Stimulated activated CD8-positive, alpha-beta memory T cell treated with anti-CD3 and anti-CD28 coated beads, Interleukin-7, amount 100 ng/mL, for 4 hours (primary cell): ENCODE measurements around the gene MOCS3.
"Not testable (repeated sequence)": the region's sequence is repeated elsewhere in the genome, so short reads cannot be mapped to it uniquely, and the experiment has no call there.

Experiments
- DNase-seq, 2 donors: peaks; one replicate each; pipeline ENCODE4 v3.0.0-alpha.2; 2020; ENCODE audit warnings: low read depth in 2 of 2

The MOCS3 gene

GRCh38 chr20:50932016-50932485, 26.6 kb upstream of the MOCS3 start:
- DNase-seq, result no peak

DNA sequence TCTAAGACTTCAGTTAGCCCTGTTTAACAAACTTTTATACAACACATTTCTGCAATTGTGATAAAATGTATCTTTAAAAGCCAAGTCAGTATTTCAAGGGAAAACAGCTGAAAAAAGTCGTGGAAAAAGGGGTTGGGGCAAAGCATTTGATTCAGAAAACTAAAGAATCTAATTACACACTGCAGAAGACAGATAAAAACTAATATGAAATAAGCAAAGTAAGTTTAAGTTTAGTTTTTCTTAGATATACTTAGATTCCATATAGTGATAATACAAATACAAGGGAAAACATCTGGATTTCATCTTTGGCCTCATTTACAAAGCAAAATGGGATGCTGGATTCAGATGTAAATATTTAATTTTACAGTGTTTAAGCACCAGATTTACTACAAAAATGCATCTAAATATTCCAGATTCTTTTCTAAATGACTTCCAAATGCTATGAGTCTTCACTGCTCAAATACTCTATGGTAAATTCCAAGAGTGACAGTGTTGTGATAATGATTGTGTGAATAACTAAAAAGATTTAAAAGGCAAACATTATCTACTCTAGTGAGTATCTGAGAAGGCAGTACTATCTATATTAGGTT, 25.8 kb upstream of the MOCS3 start:
- no peak for DNase-seq

DNA sequence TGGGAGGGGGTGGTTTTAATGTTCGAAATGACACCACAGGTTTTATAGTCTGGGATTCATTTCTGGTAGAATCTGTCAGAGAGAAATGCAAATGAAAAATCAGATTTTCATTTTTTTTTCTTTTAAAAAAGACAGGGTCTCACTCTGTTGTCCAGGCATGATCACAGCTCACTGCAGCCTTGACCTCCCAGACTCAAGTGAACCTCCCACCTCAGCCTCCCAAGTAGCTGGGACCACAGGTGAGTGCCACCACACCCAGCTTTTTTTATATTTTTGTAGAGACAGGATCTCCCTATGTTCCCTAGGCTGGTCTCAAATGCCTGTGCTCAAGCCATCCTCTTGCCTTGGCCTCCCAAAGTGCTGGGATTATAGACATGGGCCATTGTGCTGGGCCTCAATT, 25.0 kb upstream of the MOCS3 start:
- DNase-seq, result no peak

GRCh38 chr20:50943069-50943468, 15.5 kb upstream of the MOCS3 start:
- no peak for DNase-seq

GRCh38 chr20:50948132-50948785, 10.4 kb upstream of the MOCS3 start:
- no peak for DNase-seq

GRCh38 chr20:50953196-50953595, 5.4 kb upstream of the MOCS3 start:
- no peak for DNase-seq

GRCh38 chr20:50953821-50954220, 4.8 kb upstream of the MOCS3 start:
- DNase-seq, result no peak

- DNase-seq, result no peak
These were observed 1.3 kb upstream of the MOCS3 start for GRCh38 chr20:50957276-50957675.

DNA sequence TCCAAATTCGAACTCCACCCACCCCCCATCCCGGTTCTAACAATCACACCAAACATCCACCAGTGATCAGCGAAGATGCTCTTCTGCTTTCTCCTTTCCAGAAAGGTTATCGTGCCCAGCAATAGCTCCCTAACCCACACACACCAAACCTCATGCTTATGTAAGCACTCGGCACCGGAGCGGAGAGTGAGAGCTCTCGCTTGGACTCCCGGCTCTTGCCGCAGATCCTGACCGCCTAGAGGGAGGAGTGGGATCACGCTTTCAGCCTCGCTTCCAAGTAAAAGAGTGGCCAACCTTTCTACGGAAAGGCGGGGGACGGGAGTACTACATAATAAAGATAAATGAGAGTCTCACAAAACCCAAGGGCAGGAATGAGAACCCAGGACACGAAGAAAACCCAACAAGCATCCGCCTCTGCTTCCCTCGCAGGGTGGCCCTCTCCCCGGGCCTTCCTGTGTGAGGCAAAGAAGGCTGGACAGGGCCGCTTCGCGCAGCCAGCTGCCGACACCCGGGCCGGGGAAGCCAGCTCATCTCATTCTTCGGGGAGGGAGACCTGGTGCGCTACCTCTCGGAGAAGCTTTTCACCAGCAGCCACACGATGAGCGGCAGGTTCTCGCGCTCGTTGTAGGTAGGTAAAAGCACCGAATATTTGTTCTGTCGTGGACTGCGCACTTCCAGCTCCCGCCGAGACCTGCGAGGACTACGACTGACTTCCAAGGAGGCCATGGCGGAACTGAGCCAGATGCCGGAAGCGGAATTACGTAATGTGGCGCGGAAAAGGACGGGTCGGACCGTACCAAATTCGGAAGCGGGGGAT, 612 bp upstream of the MOCS3 start, which contains the start of gene DPM1:
Gene DPM1 (minus strand): TSS at position 735 of the 817 bp plus-strand sequence. CDS start 9 bp downstream, at position 726.
- DNase-seq, result peak; percentile 76 to 82

DNA sequence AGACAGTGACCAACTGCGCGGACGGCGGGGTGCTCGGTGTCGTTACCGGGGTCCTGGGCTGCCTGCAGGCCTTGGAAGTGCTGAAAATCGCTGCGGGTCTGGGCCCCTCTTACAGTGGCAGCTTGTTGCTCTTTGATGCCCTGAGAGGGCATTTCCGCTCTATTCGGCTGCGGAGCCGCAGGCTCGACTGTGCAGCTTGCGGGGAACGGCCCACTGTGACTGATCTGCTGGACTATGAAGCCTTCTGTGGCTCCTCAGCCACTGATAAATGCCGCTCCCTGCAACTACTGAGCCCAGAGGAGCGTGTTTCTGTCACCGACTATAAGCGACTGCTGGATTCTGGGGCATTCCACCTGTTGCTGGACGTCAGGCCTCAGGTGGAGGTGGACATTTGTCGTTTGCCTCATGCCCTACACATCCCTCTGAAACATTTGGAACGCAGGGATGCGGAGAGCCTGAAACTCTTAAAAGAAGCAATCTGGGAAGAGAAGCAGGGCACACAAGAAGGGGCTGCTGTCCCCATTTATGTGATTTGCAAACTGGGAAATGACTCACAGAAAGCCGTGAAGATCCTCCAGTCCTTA, 1.0 kb downstream of the MOCS3 start:
- DNase-seq, result no peak

DNA sequence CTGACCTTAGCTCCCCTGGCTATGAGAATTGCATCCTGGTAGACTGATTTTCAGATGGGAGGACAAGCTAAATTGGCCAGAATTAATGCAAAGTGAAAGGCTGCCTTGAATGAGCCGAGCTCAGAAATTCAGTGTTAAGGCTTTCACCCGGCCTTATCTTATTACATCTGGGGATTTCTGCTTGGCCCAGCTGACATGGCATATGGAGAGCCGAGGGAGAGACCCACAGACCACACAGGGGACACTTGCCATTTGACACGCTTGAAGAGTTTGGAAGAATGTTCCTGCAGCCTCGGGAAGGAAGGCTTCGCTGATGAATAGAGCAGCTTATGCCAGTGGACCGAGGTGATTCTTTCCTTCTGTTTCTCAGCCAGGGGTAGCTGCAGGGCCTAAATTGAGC, 9.0 kb downstream of the MOCS3 start:
- DNase-seq, result no peak

- no peak for DNase-seq
These were observed 9.7 kb downstream of the MOCS3 start for GRCh38 chr20:50968289-50968688.

GRCh38 chr20:50969435-50969834, 10.8 kb downstream of the MOCS3 start:
- no peak for DNase-seq

DNA sequence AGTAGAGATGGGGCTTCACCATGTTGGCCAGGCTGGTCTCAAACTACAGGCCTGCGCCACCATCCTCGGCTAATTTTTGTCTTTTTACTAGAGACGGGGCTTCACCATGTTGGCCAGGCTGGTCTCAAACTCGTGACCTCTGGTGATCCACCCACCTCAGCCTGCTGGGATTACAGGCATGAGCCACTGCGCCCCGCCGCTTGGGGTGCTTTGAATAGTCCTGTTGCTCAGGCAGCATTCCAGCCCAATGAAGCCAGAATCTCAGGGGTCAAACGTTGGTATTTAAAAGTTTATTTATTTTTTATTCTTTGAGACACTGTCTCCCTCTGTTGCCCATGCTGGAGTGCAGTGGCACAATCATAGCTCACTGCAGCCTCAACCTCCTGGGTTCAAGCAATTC, 11.3 kb downstream of the MOCS3 start:
- DNase-seq, result no peak

DNA sequence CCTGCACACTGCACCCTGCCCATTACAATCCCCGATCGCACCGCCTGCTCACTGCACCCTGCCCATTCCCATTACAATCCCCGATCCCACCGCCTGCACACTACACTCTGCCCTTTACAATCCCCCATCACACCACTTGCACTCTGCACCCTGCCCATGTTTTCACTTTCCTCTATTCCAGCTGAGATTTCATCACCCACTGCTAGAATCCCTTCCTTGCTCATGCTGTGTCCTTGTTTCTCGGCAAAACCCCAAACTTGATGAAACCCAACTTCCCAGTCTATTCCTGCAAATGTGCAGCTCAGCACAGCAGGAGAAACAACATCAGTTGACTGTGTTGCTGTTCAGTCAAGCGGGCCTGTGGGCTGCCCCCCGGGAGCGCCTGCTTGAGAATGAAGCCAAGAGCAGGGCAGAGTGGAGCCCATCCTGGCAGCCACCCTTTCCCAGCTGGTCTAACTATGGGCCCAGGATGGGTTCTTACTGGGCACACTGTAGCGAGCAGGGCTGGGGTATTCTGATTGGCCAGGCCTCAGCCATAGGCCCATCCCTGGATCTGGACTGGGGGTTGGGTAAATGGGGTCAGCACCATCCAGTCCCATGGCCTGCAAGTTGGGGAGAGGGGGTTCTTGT, 17.2 kb downstream of the MOCS3 start:
- no peak for DNase-seq

DNA sequence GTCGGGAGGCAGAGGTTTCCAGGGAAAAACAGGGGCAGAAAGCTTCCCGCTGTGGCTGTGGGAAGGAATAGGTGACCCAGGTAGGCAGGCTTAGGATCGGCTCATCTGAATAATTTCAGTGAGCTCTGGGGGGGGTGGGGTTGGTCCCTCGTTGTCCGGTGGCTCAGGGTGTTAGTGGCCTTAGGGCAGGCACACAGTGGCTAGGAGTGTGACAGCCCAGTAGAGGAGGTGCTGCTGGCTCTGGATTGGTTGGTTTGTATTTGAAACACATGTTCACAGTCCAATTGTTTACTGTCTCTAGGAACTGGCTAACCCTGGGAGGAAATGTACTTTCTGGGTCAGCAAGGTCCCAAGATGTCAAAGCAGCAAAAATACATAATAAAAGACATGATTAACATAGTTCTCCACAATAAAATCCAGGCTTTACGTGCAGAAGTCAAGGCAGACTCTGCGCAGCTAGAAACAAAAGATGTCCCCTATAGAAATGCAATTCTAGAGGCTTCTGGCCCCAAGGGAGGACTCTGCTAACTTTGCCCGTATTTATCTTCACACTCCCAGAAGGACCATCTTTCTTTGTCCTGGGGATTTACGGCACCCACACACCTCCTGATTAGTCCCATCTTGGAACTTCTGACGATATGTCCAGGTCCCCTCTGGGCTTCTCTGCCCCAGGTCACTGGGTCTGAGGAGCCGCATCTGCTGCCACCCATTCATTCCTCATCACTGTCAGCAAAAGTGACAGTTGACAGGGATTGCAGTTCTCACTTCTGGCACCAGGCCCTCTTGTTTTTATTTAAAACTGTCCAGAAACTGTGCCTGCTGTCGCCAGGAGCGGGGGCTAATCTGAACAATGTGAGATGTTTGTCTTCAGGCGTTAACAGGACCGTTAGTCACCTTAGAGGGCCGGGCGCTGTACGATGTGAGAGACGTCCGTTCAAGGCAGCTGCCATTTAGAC, 18.7 kb downstream of the MOCS3 start:
- DNase-seq, result no peak

- DNase-seq, result not testable (repeated sequence)
These were observed 19.9 kb downstream of the MOCS3 start for GRCh38 chr20:50978533-50978932.

- DNase-seq, result no peak
These were observed 21.6 kb downstream of the MOCS3 start for GRCh38 chr20:50980071-50980681.

DNA sequence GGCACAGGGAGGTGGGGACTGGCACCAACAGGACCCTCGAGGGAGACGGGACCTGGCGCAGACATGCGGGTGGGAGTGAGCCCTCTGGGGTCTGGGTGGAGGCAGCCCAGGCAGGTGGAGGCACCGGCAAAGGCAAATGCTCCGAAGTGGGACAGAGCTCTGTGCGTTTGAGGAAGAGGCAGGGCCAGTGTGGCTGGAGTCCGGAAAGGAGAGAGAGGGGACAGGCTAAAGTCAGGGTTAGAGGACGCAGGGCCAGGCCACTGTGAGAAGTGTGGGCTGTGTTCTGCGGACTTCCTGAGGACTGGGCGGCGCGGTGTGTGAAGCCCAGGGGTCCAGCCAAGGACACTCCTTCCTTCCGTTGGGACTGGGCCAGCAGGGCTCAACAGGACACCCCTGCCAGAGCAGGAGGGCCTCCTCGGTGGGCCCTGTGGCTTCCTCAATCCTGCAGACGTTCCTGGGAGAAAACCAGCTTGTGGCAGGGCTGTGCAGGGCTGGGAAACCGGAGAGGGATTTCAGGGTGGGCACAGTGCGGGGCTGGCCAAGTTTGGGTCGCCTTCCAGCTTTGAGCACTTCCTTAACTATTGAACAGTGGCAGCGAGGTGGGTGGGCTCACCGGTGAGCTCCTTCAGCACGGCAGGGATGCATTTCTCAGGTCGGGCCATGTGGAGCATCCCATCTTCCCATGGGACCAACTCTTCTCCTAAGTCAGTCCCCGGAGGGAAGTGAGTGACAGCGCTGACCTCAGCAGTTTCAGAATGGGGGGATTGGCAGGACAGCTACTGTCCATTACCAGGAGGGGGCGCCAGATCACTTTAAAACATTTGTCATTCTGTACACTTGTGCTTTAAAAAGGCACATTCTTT, 22.5 kb downstream of the MOCS3 start:
- DNase-seq, result peak; percentile 33 to 44
